Choroid plexus epithelial cell (primary cell): Measurements from ENCODE around the gene NCKAP5.

Source experiments
- DNase-seq: peaks from one replicate; pipeline ENCODE4 v3.0.0-alpha.2; 2010; ENCODE audit warnings: low read depth
- H3K4me3 ChIP-seq: 2 replicates; pipeline ENCODE4 v1.5.1; 2011; ENCODE audit warnings: low read depth, mild to moderate bottlenecking, control low read depth, low read length, moderate library complexity
- TF ChIP-seq, protein P1 (sequence below): conservative IDR thresholded peaks from 2 replicates; pipeline ENCODE4 v1.5.1; 2011; ENCODE audit warnings: low read depth, mild to moderate bottlenecking, control low read depth, inconsistent platforms, low read length, moderate library complexity

Gene NCKAP5

DNA sequence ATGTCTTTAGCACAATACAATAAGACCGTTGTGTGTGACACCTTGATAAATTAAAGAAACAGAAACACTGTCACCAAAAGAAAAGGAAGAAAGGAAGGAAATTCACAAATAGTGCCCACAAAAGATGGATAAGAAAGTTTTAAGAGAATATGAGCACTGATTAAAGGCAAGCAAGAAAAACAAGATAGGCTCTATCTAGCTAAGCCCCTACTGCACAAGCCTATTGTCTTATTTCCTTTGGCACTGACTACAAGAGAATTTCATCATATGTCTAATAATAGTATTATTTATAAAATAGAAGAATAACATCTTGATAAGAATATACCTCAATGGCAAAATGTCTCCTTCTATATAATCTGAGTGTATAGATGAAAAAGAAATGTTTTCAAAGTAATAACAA lies 335.7 kb downstream of the NCKAP5 start:
- no peak overlapping the region for H3K4me3 ChIP-seq
- TF ChIP-seq, protein P1, sequence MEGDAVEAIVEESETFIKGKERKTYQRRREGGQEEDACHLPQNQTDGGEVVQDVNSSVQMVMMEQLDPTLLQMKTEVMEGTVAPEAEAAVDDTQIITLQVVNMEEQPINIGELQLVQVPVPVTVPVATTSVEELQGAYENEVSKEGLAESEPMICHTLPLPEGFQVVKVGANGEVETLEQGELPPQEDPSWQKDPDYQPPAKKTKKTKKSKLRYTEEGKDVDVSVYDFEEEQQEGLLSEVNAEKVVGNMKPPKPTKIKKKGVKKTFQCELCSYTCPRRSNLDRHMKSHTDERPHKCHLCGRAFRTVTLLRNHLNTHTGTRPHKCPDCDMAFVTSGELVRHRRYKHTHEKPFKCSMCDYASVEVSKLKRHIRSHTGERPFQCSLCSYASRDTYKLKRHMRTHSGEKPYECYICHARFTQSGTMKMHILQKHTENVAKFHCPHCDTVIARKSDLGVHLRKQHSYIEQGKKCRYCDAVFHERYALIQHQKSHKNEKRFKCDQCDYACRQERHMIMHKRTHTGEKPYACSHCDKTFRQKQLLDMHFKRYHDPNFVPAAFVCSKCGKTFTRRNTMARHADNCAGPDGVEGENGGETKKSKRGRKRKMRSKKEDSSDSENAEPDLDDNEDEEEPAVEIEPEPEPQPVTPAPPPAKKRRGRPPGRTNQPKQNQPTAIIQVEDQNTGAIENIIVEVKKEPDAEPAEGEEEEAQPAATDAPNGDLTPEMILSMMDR: no peak
- DNase-seq: no peak

- DNase-seq: no peak
- no peak overlapping the region for H3K4me3 ChIP-seq
- TF ChIP-seq, protein P1: no peak
Observed at GRCh38 chr2:133231264-133231663, 337.0 kb downstream of the NCKAP5 start.

GRCh38 chr2:133229974-133230373 lies 338.3 kb downstream of the NCKAP5 start:
- TF ChIP-seq, protein P1: no peak
- H3K4me3 ChIP-seq: no peak overlapping the region
- DNase-seq: no peak

DNA sequence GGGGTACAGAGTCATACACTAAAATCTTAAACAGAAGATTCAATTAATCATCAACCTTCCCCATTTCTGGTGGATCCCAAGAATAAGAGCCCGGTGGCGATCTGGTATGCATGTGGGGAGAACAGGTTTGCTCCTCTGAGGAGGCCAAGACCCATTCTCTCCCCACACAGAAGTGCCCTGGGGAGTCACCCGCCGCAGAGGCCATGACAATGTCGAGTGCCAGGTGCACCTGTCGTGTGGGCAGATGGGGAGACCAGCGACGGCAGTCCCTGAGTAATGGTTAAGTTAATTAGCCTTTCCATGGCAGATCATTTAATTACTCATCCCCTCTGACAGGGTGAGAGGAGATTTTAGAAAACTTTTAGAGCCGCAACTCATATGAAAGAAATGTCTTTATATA lies 345.0 kb downstream of the NCKAP5 start:
- no peak overlapping the region for H3K4me3 ChIP-seq
- no peak for DNase-seq
- TF ChIP-seq, protein P1: no peak

GRCh38 chr2:133221398-133221797 lies 346.9 kb downstream of the NCKAP5 start:
- H3K4me3 ChIP-seq: no peak overlapping the region
- no peak for DNase-seq
- TF ChIP-seq, protein P1: no peak

- TF ChIP-seq, protein P1: no peak
- no peak overlapping the region for H3K4me3 ChIP-seq
- no peak for DNase-seq
Observed at GRCh38 chr2:133218204-133218603, 350.1 kb downstream of the NCKAP5 start.

GRCh38 chr2:133215477-133215876 lies 352.8 kb downstream of the NCKAP5 start:
- no peak overlapping the region for H3K4me3 ChIP-seq
- DNase-seq: no peak
- TF ChIP-seq, protein P1: no peak
